ENCODE results near the gene KRT33B. TPM values are rescaled to one million over a fixed set of nuclear protein-coding genes. Genes with fewer than 3 reads are reported as not detected.
A peak's percentile ranks its signal among the peaks of the same experiment; 100 is the strongest.

KRT33B gene
- total and polyA plus RNA-seq, 2 of the 13 experiments (the other 11 are each of a cell fraction or from before 2014, with no cell fraction given), result not detected

DNA sequence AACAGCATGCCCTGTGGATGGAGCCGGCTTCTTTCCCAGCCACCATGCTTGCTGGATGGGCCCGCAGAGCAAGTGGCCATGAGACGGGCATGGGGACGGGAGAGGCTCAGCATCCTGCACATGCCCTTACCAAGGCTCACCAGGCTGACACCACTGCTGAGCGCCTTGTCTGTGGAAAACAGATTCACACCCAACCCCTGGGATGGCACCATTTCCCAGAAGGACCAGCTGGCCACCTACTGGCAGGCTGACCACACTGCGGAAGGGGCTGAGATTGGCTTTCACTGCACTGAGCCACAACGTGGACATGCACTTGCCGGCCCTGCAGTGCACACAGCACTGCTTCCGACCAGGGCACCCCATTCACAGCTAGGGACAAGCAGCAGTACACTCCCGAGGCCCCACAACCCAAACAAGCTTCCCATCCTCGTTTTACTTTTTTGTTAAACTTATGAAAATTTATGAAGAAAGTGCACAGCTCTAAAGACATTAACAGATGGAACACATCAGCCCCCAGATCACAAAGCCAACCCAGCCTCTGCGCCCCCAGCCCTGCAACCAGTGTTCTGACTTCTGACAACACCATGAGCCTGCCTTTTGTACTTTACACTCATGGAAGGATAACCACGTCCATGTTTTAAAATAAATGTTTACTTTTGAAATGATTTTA, 40.2 kb downstream of the KRT33B start (continued):
- TF ChIP-seq ZNF530 (CRISPR knock-in tag; IDR thresholded peaks at IDR 0.05; ENCODE audit: low read depth) (no peak), GATA4 (IDR thresholded peaks at IDR 0.05; ENCODE audit: borderline replicate concordance, low read depth) (no peak), ZBTB8A (CRISPR knock-in tag; IDR thresholded peaks at IDR 0.05; ENCODE audit: borderline replicate concordance, low read depth) (no peak), ZNF17 (CRISPR knock-in tag; IDR thresholded peaks at IDR 0.05) (no peak), ZNF234 (CRISPR knock-in tag; conservative IDR thresholded peaks at IDR 0.05) (no peak), SETDB1 (CRISPR knock-in tag; IDR thresholded peaks at IDR 0.05; ENCODE audit: borderline replicate concordance) (no peak), PHF21A (CRISPR knock-in tag; IDR thresholded peaks at IDR 0.05) (no peak), RFX5 (IDR thresholded peaks at IDR 0.05; ENCODE audit: low read depth, low read length) (no peak), AGO1 (IDR thresholded peaks at IDR 0.05; ENCODE audit: low read depth, low read length, poor library complexity, severe bottlenecking) (no peak), PAF1 (CRISPR knock-in tag; IDR thresholded peaks at IDR 0.05) (no peak), ZNF788 (CRISPR knock-in tag; IDR thresholded peaks at IDR 0.05; ENCODE audit: borderline replicate concordance) (no peak), CREM (IDR thresholded peaks at IDR 0.05) (no peak), CREM (CRISPR knock-in tag; IDR thresholded peaks at IDR 0.05) (no peak), ZNF713 (CRISPR knock-in tag; IDR thresholded peaks at IDR 0.05) (no peak), KDM1A (CRISPR knock-in tag; IDR thresholded peaks at IDR 0.05) (no peak), ZNF124 (CRISPR knock-in tag; IDR thresholded peaks at IDR 0.05) (no peak), ZNF331 (CRISPR knock-in tag; IDR thresholded peaks at IDR 0.05) (no peak), NR1H2 (CRISPR knock-in tag; IDR thresholded peaks at IDR 0.05; ENCODE audit: borderline replicate concordance, low read depth) (no peak)
- TF ChIP-seq, protein P1, sequence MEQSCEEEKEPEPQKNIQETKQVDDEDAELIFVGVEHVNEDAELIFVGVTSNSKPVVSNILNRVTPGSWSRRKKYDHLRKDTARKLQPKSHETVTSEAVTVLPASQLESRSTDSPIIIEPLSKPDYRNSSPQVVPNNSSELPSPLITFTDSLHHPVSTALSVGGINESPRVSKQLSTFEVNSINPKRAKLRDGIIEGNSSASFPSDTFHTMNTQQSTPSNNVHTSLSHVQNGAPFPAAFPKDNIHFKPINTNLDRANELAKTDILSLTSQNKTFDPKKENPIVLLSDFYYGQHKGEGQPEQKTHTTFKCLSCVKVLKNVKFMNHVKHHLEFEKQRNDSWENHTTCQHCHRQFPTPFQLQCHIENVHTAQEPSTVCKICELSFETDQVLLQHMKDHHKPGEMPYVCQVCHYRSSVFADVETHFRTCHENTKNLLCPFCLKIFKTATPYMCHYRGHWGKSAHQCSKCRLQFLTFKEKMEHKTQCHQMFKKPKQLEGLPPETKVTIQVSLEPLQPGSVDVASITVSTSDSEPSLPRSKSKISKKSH (CRISPR knock-in tag; IDR thresholded peaks at IDR 0.05; ENCODE audit: borderline replicate concordance), result peak; percentile 53; the same call in 1 of the 2 replicates
- TF ChIP-seq, protein P2, sequence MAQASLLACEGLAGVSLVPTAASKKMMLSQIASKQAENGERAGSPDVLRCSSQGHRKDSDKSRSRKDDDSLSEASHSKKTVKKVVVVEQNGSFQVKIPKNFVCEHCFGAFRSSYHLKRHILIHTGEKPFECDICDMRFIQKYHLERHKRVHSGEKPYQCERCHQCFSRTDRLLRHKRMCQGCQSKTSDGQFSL (CRISPR knock-in tag; IDR thresholded peaks at IDR 0.05), result no peak
- TF ChIP-seq, protein P3, sequence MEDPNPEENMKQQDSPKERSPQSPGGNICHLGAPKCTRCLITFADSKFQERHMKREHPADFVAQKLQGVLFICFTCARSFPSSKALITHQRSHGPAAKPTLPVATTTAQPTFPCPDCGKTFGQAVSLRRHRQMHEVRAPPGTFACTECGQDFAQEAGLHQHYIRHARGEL (CRISPR knock-in tag; IDR thresholded peaks at IDR 0.05), result no peak
- TF ChIP-seq, protein P4, sequence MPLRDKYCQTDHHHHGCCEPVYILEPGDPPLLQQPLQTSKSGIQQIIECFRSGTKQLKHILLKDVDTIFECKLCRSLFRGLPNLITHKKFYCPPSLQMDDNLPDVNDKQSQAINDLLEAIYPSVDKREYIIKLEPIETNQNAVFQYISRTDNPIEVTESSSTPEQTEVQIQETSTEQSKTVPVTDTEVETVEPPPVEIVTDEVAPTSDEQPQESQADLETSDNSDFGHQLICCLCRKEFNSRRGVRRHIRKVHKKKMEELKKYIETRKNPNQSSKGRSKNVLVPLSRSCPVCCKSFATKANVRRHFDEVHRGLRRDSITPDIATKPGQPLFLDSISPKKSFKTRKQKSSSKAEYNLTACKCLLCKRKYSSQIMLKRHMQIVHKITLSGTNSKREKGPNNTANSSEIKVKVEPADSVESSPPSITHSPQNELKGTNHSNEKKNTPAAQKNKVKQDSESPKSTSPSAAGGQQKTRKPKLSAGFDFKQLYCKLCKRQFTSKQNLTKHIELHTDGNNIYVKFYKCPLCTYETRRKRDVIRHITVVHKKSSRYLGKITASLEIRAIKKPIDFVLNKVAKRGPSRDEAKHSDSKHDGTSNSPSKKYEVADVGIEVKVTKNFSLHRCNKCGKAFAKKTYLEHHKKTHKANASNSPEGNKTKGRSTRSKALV (CRISPR knock-in tag; IDR thresholded peaks at IDR 0.05), result no peak
- TF ChIP-seq, protein P5, sequence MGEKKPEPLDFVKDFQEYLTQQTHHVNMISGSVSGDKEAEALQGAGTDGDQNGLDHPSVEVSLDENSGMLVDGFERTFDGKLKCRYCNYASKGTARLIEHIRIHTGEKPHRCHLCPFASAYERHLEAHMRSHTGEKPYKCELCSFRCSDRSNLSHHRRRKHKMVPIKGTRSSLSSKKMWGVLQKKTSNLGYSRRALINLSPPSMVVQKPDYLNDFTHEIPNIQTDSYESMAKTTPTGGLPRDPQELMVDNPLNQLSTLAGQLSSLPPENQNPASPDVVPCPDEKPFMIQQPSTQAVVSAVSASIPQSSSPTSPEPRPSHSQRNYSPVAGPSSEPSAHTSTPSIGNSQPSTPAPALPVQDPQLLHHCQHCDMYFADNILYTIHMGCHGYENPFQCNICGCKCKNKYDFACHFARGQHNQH (CRISPR knock-in tag; IDR thresholded peaks at IDR 0.05), result no peak
- TF ChIP-seq, protein P6, sequence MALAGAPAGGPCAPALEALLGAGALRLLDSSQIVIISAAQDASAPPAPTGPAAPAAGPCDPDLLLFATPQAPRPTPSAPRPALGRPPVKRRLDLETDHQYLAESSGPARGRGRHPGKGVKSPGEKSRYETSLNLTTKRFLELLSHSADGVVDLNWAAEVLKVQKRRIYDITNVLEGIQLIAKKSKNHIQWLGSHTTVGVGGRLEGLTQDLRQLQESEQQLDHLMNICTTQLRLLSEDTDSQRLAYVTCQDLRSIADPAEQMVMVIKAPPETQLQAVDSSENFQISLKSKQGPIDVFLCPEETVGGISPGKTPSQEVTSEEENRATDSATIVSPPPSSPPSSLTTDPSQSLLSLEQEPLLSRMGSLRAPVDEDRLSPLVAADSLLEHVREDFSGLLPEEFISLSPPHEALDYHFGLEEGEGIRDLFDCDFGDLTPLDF (CRISPR knock-in tag; IDR thresholded peaks at IDR 0.05), result no peak
